GM12864 (cell line): ENCODE data around the gene ANKRD13B.
A peak's percentile ranks its signal among the peaks of the same experiment; 100 is the strongest.

Experiments used
- DNase-seq: peaks from one replicate; pipeline ENCODE4 v3.0.0-alpha.2; 2011; ENCODE audit warnings: low read depth
- H3K4me3 ChIP-seq: 2 replicates; pipeline ENCODE4 v1.5.1; 2011; ENCODE audit warnings: mild to moderate bottlenecking, low read depth, low read length, control low read depth
- TF ChIP-seq, protein P1 (sequence below): IDR thresholded peaks from 2 replicates; pipeline ENCODE4 v1.5.1; 2011; ENCODE audit warnings: low read depth, mild to moderate bottlenecking, moderate library complexity, low read length, control low read depth, inconsistent platforms; ENCODE audit errors: missing control alignments

The ANKRD13B gene

DNA sequence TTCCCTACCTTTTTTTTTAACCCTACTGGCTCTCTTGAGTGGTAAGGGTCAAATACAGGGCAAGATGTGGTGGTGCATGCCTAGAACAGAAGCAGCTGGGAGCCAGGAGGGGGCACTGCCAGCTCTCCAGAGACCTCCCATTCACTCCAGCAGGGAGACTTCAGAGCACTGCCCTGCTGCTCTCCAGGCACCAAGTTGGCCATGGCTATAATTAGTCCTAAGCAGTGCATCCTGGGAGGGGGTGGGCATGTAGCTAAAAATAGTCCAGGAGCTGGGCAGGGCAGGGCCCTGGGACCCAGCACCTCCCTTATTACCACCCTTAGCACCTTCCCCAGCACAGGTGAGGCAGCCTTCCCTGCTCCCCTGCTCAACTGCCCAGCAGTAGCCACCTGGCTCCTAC is 26.3 kb downstream of the ANKRD13B start:
- no peak for DNase-seq
- no peak overlapping the region for H3K4me3 ChIP-seq
- TF ChIP-seq, protein P1, sequence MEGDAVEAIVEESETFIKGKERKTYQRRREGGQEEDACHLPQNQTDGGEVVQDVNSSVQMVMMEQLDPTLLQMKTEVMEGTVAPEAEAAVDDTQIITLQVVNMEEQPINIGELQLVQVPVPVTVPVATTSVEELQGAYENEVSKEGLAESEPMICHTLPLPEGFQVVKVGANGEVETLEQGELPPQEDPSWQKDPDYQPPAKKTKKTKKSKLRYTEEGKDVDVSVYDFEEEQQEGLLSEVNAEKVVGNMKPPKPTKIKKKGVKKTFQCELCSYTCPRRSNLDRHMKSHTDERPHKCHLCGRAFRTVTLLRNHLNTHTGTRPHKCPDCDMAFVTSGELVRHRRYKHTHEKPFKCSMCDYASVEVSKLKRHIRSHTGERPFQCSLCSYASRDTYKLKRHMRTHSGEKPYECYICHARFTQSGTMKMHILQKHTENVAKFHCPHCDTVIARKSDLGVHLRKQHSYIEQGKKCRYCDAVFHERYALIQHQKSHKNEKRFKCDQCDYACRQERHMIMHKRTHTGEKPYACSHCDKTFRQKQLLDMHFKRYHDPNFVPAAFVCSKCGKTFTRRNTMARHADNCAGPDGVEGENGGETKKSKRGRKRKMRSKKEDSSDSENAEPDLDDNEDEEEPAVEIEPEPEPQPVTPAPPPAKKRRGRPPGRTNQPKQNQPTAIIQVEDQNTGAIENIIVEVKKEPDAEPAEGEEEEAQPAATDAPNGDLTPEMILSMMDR = peak; percentile 30

DNA sequence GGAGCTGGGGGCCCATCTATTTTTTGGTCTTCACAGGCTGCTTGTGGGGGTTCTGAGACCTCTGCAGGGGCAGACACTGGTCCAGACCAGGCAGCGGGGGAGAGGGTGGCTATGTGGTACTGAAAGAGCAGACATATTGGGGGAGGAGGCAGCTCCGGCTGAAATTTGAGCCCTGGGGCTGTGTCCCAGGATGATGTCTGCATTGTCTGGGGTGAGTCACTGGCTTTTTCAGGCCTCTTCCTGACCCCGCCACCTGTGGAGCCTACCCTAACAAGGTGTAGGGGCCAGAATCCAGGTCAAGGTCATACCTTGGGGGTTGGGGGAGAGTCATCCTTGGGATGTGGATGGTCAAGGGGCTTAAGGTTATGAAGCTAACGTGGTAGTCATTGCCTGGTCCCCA is 27.3 kb downstream of the ANKRD13B start:
- TF ChIP-seq, protein P1 = no peak
- DNase-seq = no peak
- H3K4me3 ChIP-seq = no peak overlapping the region

GRCh38 chr17:29620779-29621500 is 28.0 kb downstream of the ANKRD13B start:
- H3K4me3 ChIP-seq = no peak overlapping the region
- TF ChIP-seq, protein P1 = no peak
- DNase-seq = no peak

DNA sequence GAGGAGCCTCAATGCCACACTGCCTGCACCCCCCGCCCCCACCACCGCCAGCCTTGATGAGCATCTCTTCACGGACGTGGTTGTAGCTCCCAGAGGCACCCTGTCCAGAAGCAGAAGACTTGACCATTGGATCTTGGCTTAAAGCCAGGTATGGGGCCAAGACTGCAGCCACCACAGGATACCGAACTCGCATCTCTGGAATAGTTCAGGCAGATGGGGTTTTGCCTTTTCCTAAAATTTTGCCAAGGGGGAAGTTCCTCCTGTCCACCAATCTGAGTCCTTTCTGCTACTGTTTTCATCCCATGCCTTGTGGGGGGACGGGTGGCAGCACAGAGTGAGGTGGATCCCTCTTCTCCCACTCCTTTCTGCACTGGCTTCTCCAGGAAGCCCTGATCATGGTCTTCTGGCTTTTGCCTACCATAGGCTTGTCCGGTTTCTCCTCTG is 28.8 kb downstream of the ANKRD13B start:
- H3K4me3 ChIP-seq = peak overlapping the region; percentile 69

GRCh38 chr17:29622337-29623282 is 29.7 kb downstream of the ANKRD13B start, which contains the start of gene CORO6:
TSS of gene CORO6 (minus strand) at chr17:29622912. CDS start at chr17:29621421, 1,491 bp downstream.
- DNase-seq = no peak
- peak within 1 kb of the TSS; percentile 69 for H3K4me3 ChIP-seq
- TF ChIP-seq, protein P1 = no peak

More for the DNA sequence above, 28.8 kb downstream of the ANKRD13B start:
- DNase-seq = no peak
- TF ChIP-seq, protein P1 = no peak

DNA sequence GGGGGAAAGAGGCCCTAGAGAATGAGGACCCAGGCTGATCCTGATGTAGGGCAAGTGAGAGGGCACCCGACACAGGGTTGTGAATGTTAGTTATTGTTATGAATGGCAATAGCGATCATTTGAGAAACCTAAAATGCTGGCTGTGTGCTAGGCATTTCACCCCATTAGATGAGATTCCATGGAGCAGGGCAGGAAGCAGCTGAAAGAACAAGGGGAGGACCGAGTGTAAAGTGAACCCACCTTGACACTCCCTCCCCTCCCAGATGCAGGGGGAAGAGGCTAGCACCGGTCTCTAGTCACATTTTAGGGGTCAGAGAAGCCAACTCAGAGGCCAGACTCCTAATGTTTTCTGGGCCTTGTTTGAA is 30.3 kb downstream of the ANKRD13B start:
- DNase-seq = no peak
- TF ChIP-seq, protein P1 = no peak
- peak overlapping the region; percentile 69 for H3K4me3 ChIP-seq
